IMR-90 (cell line): ENCODE measurements around the gene SMG1. TPM values are rescaled to one million over a fixed set of nuclear protein-coding genes. Genes with fewer than 3 reads are reported as not detected.
"Not testable (repeated sequence)": the region's sequence is repeated elsewhere in the genome, so short reads cannot be mapped to it uniquely, and the experiment has no call there.

ENCODE experiments used
- ATAC-seq: fragments of 200-7000 bp; cut with Tn5 transposase; 2 replicates; pipeline ENCODE4 v1.9.1; 2020; ENCODE audit warnings: low read depth, mild to moderate bottlenecking, moderate library complexity
- BruUV-seq: library from RNA; stranded (reverse); fragments of 400-500 nt; replicated peaks from 2 replicates; lab custom pipeline; 2021; lab: Mats Ljungman, UMichigan
- CTCF ChIA-PET: fragments of 300-600 bp; formaldehyde crosslinking; extraction: SDS; loops from one replicate; lab custom pipeline; 2021; ENCODE audit warnings: antibody characterized with exemption; lab: Yijun Ruan, JAX
- POLR2A ChIA-PET: fragments of 300-600 bp; sonication (Branson Sonifier 250); formaldehyde crosslinking; loops from one replicate; lab custom pipeline; 2022; ENCODE audit warnings: antibody characterized with exemption; ENCODE audit not compliant: unreplicated experiment; lab: Charles Lee
- DNase-seq: peaks from one replicate; pipeline ENCODE4 v3.0.0; 2013
- H2AFZ ChIP-seq: replicated peaks from 2 replicates; pipeline ENCODE3; 2013; ENCODE audit warnings: low read length, mild to moderate bottlenecking; ENCODE audit not compliant: poor library complexity
- H2AK5ac ChIP-seq: 2 replicates; pipeline ENCODE4 v1.6.1; 2013; ENCODE audit warnings: low read depth, low read length, inconsistent platforms
- H2AK9ac ChIP-seq: replicated peaks from 2 replicates; pipeline ENCODE3; 2013; ENCODE audit warnings: mild to moderate bottlenecking, low read depth, low read length, moderate library complexity; ENCODE audit not compliant: poor library complexity
- H2BK120ac ChIP-seq: 2 replicates; pipeline ENCODE4 v1.6.1; 2013; ENCODE audit warnings: low read depth, low read length, inconsistent platforms
- H2BK15ac ChIP-seq: 3 replicates; pipeline ENCODE4 v1.6.1; 2013; ENCODE audit warnings: low read depth, low read length, inconsistent platforms
- H2BK20ac ChIP-seq: 2 replicates; pipeline ENCODE4 v1.6.1; 2013; ENCODE audit warnings: low read depth, mild to moderate bottlenecking, inconsistent platforms, low read length, moderate library complexity
- H2BK5ac ChIP-seq: 2 replicates; pipeline ENCODE4 v1.6.1; 2013; ENCODE audit warnings: mild to moderate bottlenecking, low read depth, low read length, inconsistent platforms; ENCODE audit not compliant: poor library complexity, severe bottlenecking
- H3K14ac ChIP-seq: replicated peaks from 2 replicates; pipeline ENCODE4 v1.6.1; 2013; ENCODE audit warnings: low read depth, low read length, inconsistent platforms
- H3K18ac ChIP-seq: 2 replicates; pipeline ENCODE4 v1.6.1; 2013; ENCODE audit warnings: low read depth, low read length, control low read depth
- H3K23ac ChIP-seq: 2 replicates; pipeline ENCODE4 v1.6.1; 2013; ENCODE audit warnings: low read depth, low read length, inconsistent platforms
- H3K27ac ChIP-seq: 2 replicates; pipeline ENCODE4 v1.5.1; 2013; ENCODE audit warnings: mild to moderate bottlenecking, control low read depth, low read length; ENCODE audit not compliant: insufficient read depth
- H3K27me3 ChIP-seq: 2 replicates; pipeline ENCODE4 v1.6.1; 2013; ENCODE audit warnings: low read length; ENCODE audit not compliant: control insufficient read depth, insufficient read depth
- H3K36me3 ChIP-seq: 2 replicates; pipeline ENCODE4 v1.6.1; 2013; ENCODE audit warnings: low read length, mixed read lengths; ENCODE audit not compliant: control insufficient read depth, insufficient read depth
- H3K4ac ChIP-seq: 2 replicates; pipeline ENCODE4 v1.6.1; 2013; ENCODE audit warnings: low read depth, low read length, inconsistent platforms
- H3K4me1 ChIP-seq: 2 replicates; pipeline ENCODE4 v1.6.1; 2013; ENCODE audit warnings: low read length, mixed read lengths; ENCODE audit not compliant: control insufficient read depth, insufficient read depth
- H3K4me2 ChIP-seq: 2 replicates; pipeline ENCODE4 v1.6.1; 2013; ENCODE audit warnings: low read depth, mild to moderate bottlenecking, control low read depth, low read length, moderate library complexity
- H3K4me3 ChIP-seq: 2 replicates; pipeline ENCODE4 v1.5.1; 2013; ENCODE audit warnings: low read depth, mild to moderate bottlenecking, control low read depth, low read length, moderate library complexity; ENCODE audit not compliant: insufficient read depth
- H3K56ac ChIP-seq: 2 replicates; pipeline ENCODE4 v1.6.1; 2013; ENCODE audit warnings: low read length, inconsistent platforms; ENCODE audit not compliant: insufficient read depth; ENCODE audit errors: extremely low read depth
- H3K79me1 ChIP-seq, 2 experiments: 2 replicates each; pipeline ENCODE4 v1.6.1; 2013; ENCODE audit warnings: low read length in 2 of 2, inconsistent platforms in 1 of 2, low read depth in 1 of 2
- H3K9ac ChIP-seq: 2 replicates; pipeline ENCODE4 v1.6.1; 2013; ENCODE audit warnings: low read depth, low read length, control low read depth
- H3K9me1 ChIP-seq: 2 replicates; pipeline ENCODE4 v1.6.1; 2013; ENCODE audit warnings: low read length, inconsistent platforms; ENCODE audit not compliant: insufficient read depth
- H3K9me3 ChIP-seq: 2 replicates; pipeline ENCODE4 v1.6.1; 2013; ENCODE audit warnings: low read length; ENCODE audit not compliant: control insufficient read depth, insufficient read depth
- H4K20me1 ChIP-seq: 2 replicates; pipeline ENCODE4 v1.6.1; 2013; ENCODE audit warnings: low read length, inconsistent platforms; ENCODE audit not compliant: insufficient read depth
- H4K5ac ChIP-seq: 2 replicates; pipeline ENCODE4 v1.6.1; 2013; ENCODE audit warnings: mild to moderate bottlenecking, low read depth, low read length, control low read depth
- H4K8ac ChIP-seq, 2 experiments: 2 replicates each; pipeline ENCODE4 v1.6.1; 2013; ENCODE audit warnings: low read depth in 2 of 2, low read length in 2 of 2, control low read depth in 1 of 2, inconsistent platforms in 1 of 2
- H4K91ac ChIP-seq: 2 replicates; pipeline ENCODE4 v1.6.1; 2013; ENCODE audit warnings: low read depth, low read length, inconsistent platforms; ENCODE audit not compliant: insufficient read depth
- WGBS, 2 experiments: methylation state at CpG; one replicate each; pipeline versions ENCODE4 v1.1.5 to v1.1.7; 2013; ENCODE audit warnings: missing lambda C conversion rate in 2 of 2; ENCODE audit not compliant: insufficient read length in 1 of 2; ENCODE audit errors: extremely low coverage in 2 of 2; 5-methylcytosine and 5-hydroxymethylcytosine counted together
- dilution Hi-C: fragments of 300-500 bp; cut with HindIII; formaldehyde crosslinking; loops from one replicate; pipeline ENCODE4 v1.14.3; 2018; ENCODE audit warnings: low sequenced_read_pairs; ENCODE audit not compliant: unreplicated experiment
- in situ Hi-C: fragments of 300-500 bp; cut with MboI; formaldehyde crosslinking; loops from 3 replicates; pipeline ENCODE4 v1.14.3; 2019; ENCODE audit warnings: low sequenced_read_pairs, inconsistent platforms, mixed read lengths
- intact Hi-C: fragments of 100-400 bp; cut with micrococcal nuclease; formaldehyde crosslinking; loops from 2 replicates; pipeline ENCODE4 v1.10.0; 2022
- polyA plus RNA-seq, 3 experiments: library from polyadenylated mRNA; depleted of rRNA; stranded (reverse); fragments of >200 nt; gene quantifications; 2 replicates each; pipeline ENCODE4 v1.2.3, GENCODE V29; 2012; ENCODE audit warnings: low replicate concordance in 1 of 3
- total RNA-seq: library from RNA; depleted of rRNA; stranded (reverse); fragments of >200 nt; gene quantifications from 2 replicates; pipeline ENCODE4 v1.2.3, GENCODE V29; 2012

Gene SMG1
- total and polyA plus RNA-seq, 2 of the 4 experiments (the other 2 are of a cell fraction): 13.4 to 53.8 TPM

GRCh38 chr16:18908716-18909115 lies 17.5 kb downstream of the SMG1 start:
- CTCF ChIA-PET, H3K9ac ChIP-seq, H2AK9ac ChIP-seq, POLR2A ChIA-PET, ATAC-seq, H4K5ac ChIP-seq, H3K56ac ChIP-seq, H4K91ac ChIP-seq, H3K4me1 ChIP-seq, H3K9me1 ChIP-seq, H3K4ac ChIP-seq, H3K36me3 ChIP-seq, H3K27ac ChIP-seq, DNase-seq, H2BK20ac ChIP-seq, H3K27me3 ChIP-seq, H4K8ac ChIP-seq, H3K4me3 ChIP-seq, in situ Hi-C loops, H2AK5ac ChIP-seq, H3K4me2 ChIP-seq, H3K23ac ChIP-seq, intact Hi-C loops, H3K9me3 ChIP-seq, H2AFZ ChIP-seq, H3K14ac ChIP-seq, BruUV-seq, H2BK15ac ChIP-seq, H3K18ac ChIP-seq, H2BK5ac ChIP-seq, H2BK120ac ChIP-seq, dilution Hi-C loops: not testable (repeated sequence)
- Histone ChIP-seq H3K79me1 (peaks cover 0 to 10% of the 10 kb centered on the region in 2 experiments; a peak in 1 of 4 replicates), H4K20me1 (peaks cover 19% of the 10 kb centered on the region)
- WGBS, 2 experiments: 100% methylated on average over 1 of the region's 12 CpGs; no CpG with 5 or more reads in 1 of the 2 experiments

- intact Hi-C loops, H3K4me3 ChIP-seq, POLR2A ChIA-PET, BruUV-seq, ATAC-seq, H2AK9ac ChIP-seq, H2BK120ac ChIP-seq, H3K18ac ChIP-seq, H3K56ac ChIP-seq, H2BK20ac ChIP-seq, H3K14ac ChIP-seq, H3K4me1 ChIP-seq, H3K27ac ChIP-seq, H2AK5ac ChIP-seq, H3K36me3 ChIP-seq, H4K91ac ChIP-seq, H3K4me2 ChIP-seq, H3K27me3 ChIP-seq, H2AFZ ChIP-seq, H3K4ac ChIP-seq, DNase-seq, H3K23ac ChIP-seq, H4K8ac ChIP-seq, H2BK15ac ChIP-seq, in situ Hi-C loops, dilution Hi-C loops, H3K9me1 ChIP-seq, H4K5ac ChIP-seq, H3K9me3 ChIP-seq, CTCF ChIA-PET, H3K9ac ChIP-seq, H2BK5ac ChIP-seq: not testable (repeated sequence)
- H3K79me1 ChIP-seq: peaks cover 6 to 18% of the 10 kb centered on the region in 2 experiments; a peak in 2 of 4 replicates
- peaks cover 23% of the 10 kb centered on the region for H4K20me1 ChIP-seq
- WGBS, 2 experiments: no CpG with 5 or more reads among the region's 7 CpGs
These were observed 23.4 kb downstream of the SMG1 start for GRCh38 chr16:18902778-18903177.
